ENCODE data around the gene CT45A5.
"Not testable (repeated sequence)": the region's sequence is repeated elsewhere in the genome, so short reads cannot be mapped to it uniquely, and the experiment has no call there.

The CT45A5 gene

GRCh38 chrX:135785403-135785802 is at the start of gene CT45A5:
TSS of gene CT45A5 (minus strand) at chrX:135785503. CDS start at chrX:135781729, 3,774 bp downstream.
- DNase-seq = not testable (repeated sequence)

- not testable (repeated sequence) for DNase-seq
Measured at GRCh38 chrX:135819912-135820311, 34.6 kb upstream of the CT45A5 start, which contains the start of gene CT45A2. TSS of gene CT45A2 (minus strand) at chrX:135820012. CDS start at chrX:135816265, 3,747 bp downstream.

DNA sequence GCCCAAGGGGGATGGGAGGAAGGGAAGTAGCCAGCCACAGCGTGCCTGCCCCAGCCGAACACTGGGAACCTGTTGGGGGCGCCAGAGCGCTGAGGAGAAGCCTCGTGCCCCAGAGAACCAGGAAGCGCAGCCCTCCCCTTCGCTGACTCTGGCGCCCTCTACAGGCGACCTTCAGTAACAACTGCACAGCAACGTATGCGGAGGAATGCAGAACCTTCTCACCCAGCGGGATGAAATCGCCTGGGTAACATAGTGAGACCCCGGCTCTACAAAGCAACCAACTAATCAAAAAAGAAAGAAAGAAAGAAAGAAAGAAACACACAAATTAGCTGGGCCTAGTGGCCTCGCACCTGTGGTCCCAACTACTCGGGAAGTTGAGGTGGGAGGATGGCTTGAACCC is 17.4 kb upstream of the CT45A5 start, which contains the start of gene CT45A6:
Gene CT45A6, minus strand, starts transcription at position 101 of the 400 bp plus-strand sequence. CDS start 3,794 bp downstream, outside the sequence.
- not testable (repeated sequence) for DNase-seq

DNA sequence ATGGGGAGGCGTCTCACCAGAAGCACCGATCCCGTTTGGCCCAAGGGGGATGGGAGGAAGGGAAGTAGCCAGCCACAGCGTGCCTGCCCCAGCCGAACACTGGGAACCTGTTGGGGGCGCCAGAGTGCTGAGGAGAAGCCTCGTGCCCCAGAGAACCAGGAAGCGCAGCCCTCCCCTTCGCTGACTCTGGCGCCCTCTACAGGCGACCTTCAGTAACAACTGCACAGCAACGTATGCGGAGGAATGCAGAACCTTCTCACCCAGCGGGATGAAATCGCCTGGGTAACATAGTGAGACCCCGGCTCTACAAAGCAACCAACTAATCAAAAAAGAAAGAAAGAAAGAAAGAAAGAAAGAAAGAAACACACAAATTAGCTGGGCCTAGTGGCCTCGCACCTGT is 17.2 kb downstream of the CT45A5 start, which contains the start of gene CT45A3:
Gene CT45A3, minus strand, starts transcription at position 101 of the 400 bp plus-strand sequence. CDS start 3,747 bp downstream, outside the sequence.
- not testable (repeated sequence) for DNase-seq

DNA sequence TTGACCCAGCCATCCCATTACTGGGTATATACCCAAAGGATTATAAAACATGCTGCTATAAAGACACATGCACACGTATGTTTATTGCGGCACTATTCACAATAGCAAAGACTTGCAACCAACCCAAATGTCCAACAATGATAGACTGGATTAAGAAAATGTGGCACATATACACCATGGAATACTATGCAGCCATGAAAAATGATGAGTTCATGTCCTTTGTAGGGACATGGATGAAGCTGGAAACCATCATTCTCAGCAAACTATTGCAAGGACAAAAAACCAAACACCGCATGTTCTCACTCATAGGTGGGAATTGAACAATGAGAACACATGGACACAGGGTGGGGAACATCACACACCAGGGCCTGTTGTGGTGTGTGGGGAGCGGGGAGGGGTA is 40.6 kb downstream of the CT45A5 start:
- DNase-seq = not testable (repeated sequence)

DNA sequence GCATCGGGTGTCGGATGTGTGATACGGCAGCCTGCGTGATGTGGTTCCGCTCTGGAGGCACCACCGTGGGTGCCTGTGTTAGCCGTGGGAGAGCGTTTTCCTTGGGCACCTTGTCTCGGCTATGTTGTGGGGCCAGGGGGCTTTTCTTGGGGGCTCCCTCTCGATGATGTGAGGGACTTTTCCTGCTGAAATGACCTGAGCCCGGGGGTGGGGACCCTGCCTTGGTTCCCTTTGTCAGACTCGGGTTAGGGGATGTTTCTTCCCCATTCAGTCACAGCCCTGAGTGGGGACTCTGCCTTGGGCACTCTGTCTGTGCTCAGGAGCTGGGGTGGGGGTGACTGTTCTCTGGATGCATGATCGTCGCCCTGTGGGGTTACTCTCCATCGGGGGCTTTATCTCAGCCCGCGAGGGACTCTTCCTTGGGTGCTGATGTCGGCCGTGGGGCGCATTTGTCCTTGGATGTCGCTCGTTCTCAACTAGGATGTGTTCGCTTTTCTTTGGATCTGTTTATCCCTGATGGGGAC is 44.0 kb downstream of the CT45A5 start:
- no peak for DNase-seq

- no peak for DNase-seq
Measured at GRCh38 chrX:135740681-135741149, 44.6 kb downstream of the CT45A5 start.

- DNase-seq = no peak
Measured at GRCh38 chrX:135737366-135738071, 47.8 kb downstream of the CT45A5 start.

- not testable (repeated sequence) for DNase-seq
Measured at GRCh38 chrX:135734666-135735065, 50.6 kb downstream of the CT45A5 start.

Data from Kasumi-1 (cell line).